ENCODE results near the gene FILIP1L.
A peak's percentile ranks its signal among the peaks of the same experiment; 100 is the strongest.

The FILIP1L gene

DNA sequence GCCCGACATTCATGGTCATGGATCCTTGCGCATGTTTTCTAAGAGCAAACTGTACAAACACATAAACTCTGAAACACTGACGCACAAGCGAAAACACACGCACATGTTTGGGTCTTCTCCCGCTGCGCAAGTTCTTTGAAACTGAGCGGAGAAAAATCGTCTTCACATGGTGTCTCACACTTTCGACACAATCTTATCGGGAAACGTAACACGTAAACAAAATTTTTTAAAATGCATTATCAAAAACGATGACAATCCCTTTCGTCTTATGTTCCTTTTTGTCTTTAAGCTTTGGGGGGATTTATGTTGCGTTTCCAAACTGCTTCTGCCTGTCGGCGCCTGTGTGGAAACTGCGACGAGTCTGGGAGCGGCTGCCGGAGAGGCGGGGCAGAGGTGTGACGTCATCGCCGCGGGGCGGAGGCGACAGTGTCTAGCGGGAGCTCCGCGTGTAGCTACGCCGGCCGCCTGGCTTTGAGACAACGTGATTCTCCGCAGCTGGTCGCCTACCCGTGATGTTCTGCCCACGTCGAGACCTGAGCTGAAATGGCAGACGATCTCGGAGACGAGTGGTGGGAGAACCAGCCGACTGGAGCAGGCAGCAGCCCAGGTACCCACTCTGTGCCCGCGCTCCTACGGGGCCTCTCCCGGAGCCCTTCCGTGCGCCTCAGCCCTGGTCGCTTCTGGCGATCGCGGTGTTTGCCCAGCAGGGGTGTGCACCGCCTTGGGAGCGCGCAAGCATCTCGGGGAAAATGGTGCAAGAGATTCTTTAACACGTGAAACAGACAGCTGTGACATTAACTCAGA lies 296.7 kb downstream of the FILIP1L start, which contains the start of gene CMSS1:
CMSS1 (plus strand) TSS at position 426 of the 804 bp plus-strand sequence.
- peak; percentile 92 to 97 for DNase-seq (ENCODE audit: low read depth in 2 of 2, low spot score in 1 of 2)

GRCh38 chr3:99817047-99817436 lies 297.3 kb downstream of the FILIP1L start:
- no peak for DNase-seq (ENCODE audit: low read depth in 2 of 2, low spot score in 1 of 2)

DNA sequence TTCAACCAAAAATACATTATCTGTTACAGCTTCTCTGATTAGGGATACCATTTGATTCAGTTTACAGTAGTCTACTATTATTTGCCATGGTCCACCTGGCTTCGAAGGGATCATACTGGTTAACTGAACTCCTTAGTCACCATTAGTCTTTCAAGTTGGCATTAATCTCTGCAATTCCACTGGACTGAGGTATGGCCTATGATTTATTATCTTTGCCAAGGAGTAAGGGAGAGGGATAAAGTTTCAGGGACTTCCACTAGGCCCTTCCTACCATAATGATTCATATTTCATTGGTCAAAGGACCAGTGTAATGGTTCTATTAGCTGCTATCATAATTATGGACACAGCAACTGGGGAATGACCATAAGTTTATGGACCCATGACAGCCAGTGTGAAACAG lies 303.9 kb downstream of the FILIP1L start:
- DNase-seq (ENCODE audit: low read depth in 2 of 2, low spot score in 1 of 2), result no peak

DNA sequence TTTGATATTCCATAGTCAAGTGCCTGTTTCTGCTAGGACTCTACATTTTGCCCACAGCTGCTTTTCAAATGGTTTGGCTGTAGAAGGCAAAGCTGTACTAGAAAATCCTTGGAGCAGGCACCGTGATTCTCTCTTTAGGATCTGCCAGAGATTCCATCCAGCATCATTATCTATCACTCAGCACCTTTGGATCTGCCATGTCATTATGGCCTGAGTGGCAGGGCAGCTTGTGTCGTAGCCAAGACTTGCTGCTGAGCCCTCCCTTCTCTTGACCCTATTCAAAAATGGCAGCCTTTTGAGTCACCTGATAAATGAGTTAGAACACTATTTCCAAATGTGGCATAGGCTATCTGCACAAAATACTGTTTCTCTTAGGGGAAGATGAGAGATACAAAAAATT lies 304.7 kb downstream of the FILIP1L start:
- no peak for DNase-seq (ENCODE audit: low read depth in 2 of 2, low spot score in 1 of 2)

GRCh38 chr3:99808163-99808794 lies 306.0 kb downstream of the FILIP1L start:
- peak in 1 of 2 donors; percentile 10 for DNase-seq (ENCODE audit: low read depth in 2 of 2, low spot score in 1 of 2)

DNA sequence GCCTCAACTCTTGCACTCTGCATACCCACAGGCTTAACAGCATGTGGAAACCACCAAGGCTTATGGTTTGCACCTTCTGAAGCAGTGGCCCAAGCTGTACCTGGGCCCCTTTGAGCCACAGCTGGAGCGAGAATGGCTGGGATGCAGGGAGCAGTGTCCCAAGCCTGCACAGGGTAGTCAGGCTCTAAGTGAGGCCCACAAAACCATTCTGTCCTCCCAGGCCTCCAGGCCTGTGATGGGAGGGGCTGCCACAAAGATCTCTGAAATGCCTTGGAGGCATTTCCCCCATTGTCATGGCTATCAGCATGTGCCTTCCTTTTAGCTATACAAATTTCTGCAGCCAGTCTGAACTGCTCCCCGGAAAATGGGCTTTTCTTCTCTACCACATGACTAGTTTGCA lies 309.1 kb downstream of the FILIP1L start:
- DNase-seq (ENCODE audit: low read depth in 2 of 2, low spot score in 1 of 2), result no peak

- DNase-seq (ENCODE audit: low read depth in 2 of 2, low spot score in 1 of 2), result no peak
Measured at GRCh38 chr3:99803297-99803696, 311.0 kb downstream of the FILIP1L start.

DNA sequence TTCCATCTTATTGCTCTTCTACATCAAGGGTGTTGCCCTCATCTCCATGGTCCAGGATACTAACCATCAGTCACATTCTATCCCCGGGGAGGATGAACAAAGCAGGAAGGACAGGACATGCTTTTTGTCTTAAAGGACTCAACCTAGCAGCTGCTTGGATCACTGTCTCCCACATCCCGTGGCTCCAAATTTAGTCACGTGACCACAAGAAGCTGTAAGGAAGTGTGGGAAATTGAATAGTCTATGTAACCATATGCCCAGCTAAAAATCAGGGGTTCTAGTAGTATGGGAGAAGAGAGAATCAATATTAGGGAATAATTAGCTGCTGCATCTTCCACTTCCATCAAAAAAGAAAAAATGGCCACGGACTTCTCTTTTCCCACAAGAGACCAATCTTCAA lies 314.9 kb downstream of the FILIP1L start:
- no peak for DNase-seq (ENCODE audit: low read depth in 2 of 2, low spot score in 1 of 2)

GRCh38 chr3:99795573-99795972 lies 318.7 kb downstream of the FILIP1L start:
- no peak for DNase-seq (ENCODE audit: low read depth in 2 of 2, low spot score in 1 of 2)

- DNase-seq (ENCODE audit: low read depth in 2 of 2, low spot score in 1 of 2), result no peak
Measured at GRCh38 chr3:99794485-99794884, 319.8 kb downstream of the FILIP1L start.

GRCh38 chr3:99789011-99789721 lies 325.1 kb downstream of the FILIP1L start:
- DNase-seq (ENCODE audit: low read depth in 2 of 2, low spot score in 1 of 2), result no peak

All from stimulated activated CD8-positive, alpha-beta memory T cell treated with anti-CD3 and anti-CD28 coated beads, Interleukin-4, amount 100 ng/mL, for 1 hour (primary cell).